IPS-18a (cell line): Measurements from ENCODE around the gene OR4K1.
"Not testable (repeated sequence)": the region's sequence is repeated elsewhere in the genome, so short reads cannot be mapped to it uniquely, and the experiment has no call there.

Source experiments
- H3K27ac ChIP-seq: one replicate; pipeline ENCODE4 v1.5.1; 2013; ENCODE audit warnings: low read length
- H3K27me3 ChIP-seq: one replicate; pipeline ENCODE4 v1.6.1; 2013; ENCODE audit warnings: mild to moderate bottlenecking, low read length; ENCODE audit not compliant: control insufficient read depth, insufficient read depth
- H3K36me3 ChIP-seq: one replicate; pipeline ENCODE4 v1.6.1; 2013; ENCODE audit warnings: low read depth, low read length; ENCODE audit not compliant: control insufficient read depth
- H3K4me1 ChIP-seq: one replicate; pipeline ENCODE4 v1.6.1; 2013; ENCODE audit warnings: low read depth, low read length; ENCODE audit not compliant: control insufficient read depth
- H3K4me3 ChIP-seq: one replicate; pipeline ENCODE4 v1.5.1; 2013; ENCODE audit warnings: low read length
- H3K9ac ChIP-seq: one replicate; pipeline ENCODE4 v1.6.1; 2013; ENCODE audit warnings: mild to moderate bottlenecking, low read length, moderate library complexity
- H3K9me3 ChIP-seq: one replicate; pipeline ENCODE4 v1.6.1; 2013; ENCODE audit warnings: low read depth, low read length; ENCODE audit not compliant: control insufficient read depth

Gene OR4K1

GRCh38 chr14:19947413-19948090, 16.8 kb downstream of the OR4K1 start:
- Histone ChIP-seq H3K36me3 (no peaks in the 10 kb centered on the region), H3K4me3 (no peak overlapping the region), H3K4me1 (no peaks in the 10 kb centered on the region), H3K27me3 (no peaks in the 10 kb centered on the region), H3K27ac (no peak overlapping the region), H3K9me3 (peaks cover 48% of the 10 kb centered on the region), H3K9ac (no peak overlapping the region)

GRCh38 chr14:19949218-19949617, 18.5 kb downstream of the OR4K1 start:
- Histone ChIP-seq H3K27ac (no peak overlapping the region), H3K9ac (no peak overlapping the region), H3K9me3 (peaks cover 51% of the 10 kb centered on the region), H3K36me3 (no peaks in the 10 kb centered on the region), H3K27me3 (no peaks in the 10 kb centered on the region), H3K4me3 (no peak overlapping the region), H3K4me1 (no peaks in the 10 kb centered on the region)

GRCh38 chr14:19969735-19970134, 39.0 kb downstream of the OR4K1 start:
- H3K4me3 ChIP-seq, H3K9ac ChIP-seq, H3K27ac ChIP-seq, H3K27me3 ChIP-seq, H3K36me3 ChIP-seq, H3K4me1 ChIP-seq: not testable (repeated sequence)
- H3K9me3 ChIP-seq = peaks cover 38% of the 10 kb centered on the region

- Histone ChIP-seq H3K27me3 (no peaks in the 10 kb centered on the region), H3K9me3 (peaks cover 29% of the 10 kb centered on the region), H3K4me1 (no peaks in the 10 kb centered on the region), H3K4me3 (no peak overlapping the region), H3K27ac (no peak overlapping the region), H3K9ac (no peak overlapping the region), H3K36me3 (no peaks in the 10 kb centered on the region)
Measured at GRCh38 chr14:19974844-19975243, 44.1 kb downstream of the OR4K1 start.

GRCh38 chr14:19975291-19975690, 44.6 kb downstream of the OR4K1 start, which contains the start of gene OR4K15:
TSS of gene OR4K15 (plus strand) at chr14:19975591. CDS start at chr14:19975591, 0 bp downstream.
- H3K27ac ChIP-seq = no peak within 1 kb of the TSS
- no peaks in the 10 kb centered on the region for H3K4me1 ChIP-seq
- no peaks in the 10 kb centered on the region for H3K27me3 ChIP-seq
- no peak within 1 kb of the TSS for H3K9ac ChIP-seq
- H3K9me3 ChIP-seq = peaks cover 30% of the 10 kb centered on the region
- no peak within 1 kb of the TSS for H3K4me3 ChIP-seq
- H3K36me3 ChIP-seq = no peaks in the 10 kb centered on the region
